ENCODE measurements around the gene TLN1.

TLN1 gene

GRCh38 chr9:35705372-35705771 is 26.6 kb downstream of the TLN1 start:
- no peak for DNase-seq

GRCh38 chr9:35703906-35704672 is 27.9 kb downstream of the TLN1 start:
- no peak for DNase-seq

- DNase-seq = no peak
Measured at GRCh38 chr9:35702696-35703095, 29.3 kb downstream of the TLN1 start.

GRCh38 chr9:35700942-35701341 is 31.1 kb downstream of the TLN1 start:
- DNase-seq = no peak

GRCh38 chr9:35700031-35700430 is 32.0 kb downstream of the TLN1 start:
- no peak for DNase-seq

GRCh38 chr9:35698231-35698630 is 33.8 kb downstream of the TLN1 start:
- no peak for DNase-seq

GRCh38 chr9:35697486-35697885 is 34.5 kb downstream of the TLN1 start:
- DNase-seq = no peak

GRCh38 chr9:35696520-35697215 is 35.3 kb downstream of the TLN1 start:
- DNase-seq = no peak

GRCh38 chr9:35695943-35696401 is 36.0 kb downstream of the TLN1 start:
- DNase-seq = no peak

- DNase-seq = no peak
Measured at GRCh38 chr9:35691757-35692301, 40.2 kb downstream of the TLN1 start.

GRCh38 chr9:35691334-35691650 is 40.7 kb downstream of the TLN1 start:
- DNase-seq = no peak

- peak; percentile 88 for DNase-seq
Measured at GRCh38 chr9:35690614-35691333, 41.2 kb downstream of the TLN1 start.

- DNase-seq = no peak
Measured at GRCh38 chr9:35690294-35690613, 41.7 kb downstream of the TLN1 start.

GRCh38 chr9:35689542-35690293 is 42.3 kb downstream of the TLN1 start, which contains the start of gene TPM2:
TSS of gene TPM2 (minus strand) at chr9:35689925. CDS start at chr9:35689817, 108 bp downstream.
- peak; percentile 86 for DNase-seq

- no peak for DNase-seq
Measured at GRCh38 chr9:35688558-35689541, 43.1 kb downstream of the TLN1 start.

GRCh38 chr9:35687972-35688557 is 43.9 kb downstream of the TLN1 start:
- no peak for DNase-seq

GRCh38 chr9:35687306-35687705 is 44.7 kb downstream of the TLN1 start:
- DNase-seq = no peak

GRCh38 chr9:35686222-35687203 is 45.5 kb downstream of the TLN1 start:
- no peak for DNase-seq

GRCh38 chr9:35685506-35685905 is 46.5 kb downstream of the TLN1 start:
- DNase-seq = no peak

GRCh38 chr9:35684921-35685320 is 47.1 kb downstream of the TLN1 start:
- DNase-seq = no peak

Measured in right forelimb (tissue), 1 donor.